Tibial nerve (tissue), 4 donors: ENCODE data around the gene MINDY4. TPM values are rescaled to one million over a fixed set of nuclear protein-coding genes. Genes with fewer than 3 reads are reported as not detected.

Source experiments
- DNase-seq, 2 donors: peaks; one replicate each; pipeline ENCODE4 v3.0.0-alpha.2; 2019; ENCODE audit warnings: low spot score in 2 of 2
- H3K27ac ChIP-seq, 4 donors: fragments of 200-600 bp; sonication (generic) in 3 of 4; one replicate each; pipeline ENCODE4 v1.5.1; 2017 to 2019; ENCODE audit warnings: mild to moderate bottlenecking in 1 of 4
- H3K27me3 ChIP-seq, 2 donors: fragments of 200-600 bp; sonication (generic) in 1 of 2; one replicate each; pipeline versions ENCODE4 v1.5.1 to v1.6.0; 2017 to 2019
- H3K36me3 ChIP-seq, 3 donors: fragments of 200-600 bp; sonication (generic); one replicate each; pipeline ENCODE4 v1.5.1; 2018 to 2019
- H3K4me1 ChIP-seq, 4 donors: fragments of 200-600 bp; sonication (generic) in 3 of 4; one replicate each; pipeline ENCODE4 v1.5.1; 2017 to 2019
- H3K4me3 ChIP-seq, 4 donors: fragments of 200-600 bp; sonication (generic) in 3 of 4; one replicate each; pipeline ENCODE4 v1.5.1; 2017 to 2019; ENCODE audit warnings: mild to moderate bottlenecking in 1 of 4, moderate library complexity in 1 of 4
- H3K9me3 ChIP-seq, 4 donors: fragments of 200-600 bp; sonication (generic) in 3 of 4; one replicate each; pipeline ENCODE4 v1.5.1; 2017 to 2019
- EP300 ChIP-seq, 2 donors: sonication (generic); formaldehyde crosslinking; IDR thresholded peaks; one replicate each; pipeline ENCODE4 v1.6.1; 2017; ENCODE audit warnings: antibody characterized with exemption in 2 of 2, mild to moderate bottlenecking in 1 of 2
- POLR2A ChIP-seq, 2 donors: fragments of 450-650 bp; IDR thresholded peaks; one replicate each; pipeline ENCODE4 v1.6.1; 2017; ENCODE audit warnings: antibody characterized with exemption in 2 of 2, mild to moderate bottlenecking in 2 of 2, moderate library complexity in 2 of 2
- WGBS, 2 donors: methylation state at CpG; one replicate each; pipeline ENCODE4 v1.1.5; 2018; 5-methylcytosine and 5-hydroxymethylcytosine counted together
- total RNA-seq, 4 donors: library from RNA; depleted of rRNA; stranded (reverse); fragments of >200 nt; gene quantifications; one replicate each; pipeline ENCODE4 v1.1.0, GENCODE V29; 2016
- TF ChIP-seq, protein P1 (sequence below), 5 experiments: fragments of 200-600 bp in 3 of 5; fragments of 450-650 bp in 2 of 5; sonication (generic) in 3 of 5; IDR thresholded peaks; one replicate each; pipeline ENCODE4 v1.5.1; 2016 to 2019; ENCODE audit warnings: antibody characterized with exemption in 5 of 5, mild to moderate bottlenecking in 3 of 5, moderate library complexity in 2 of 5

MINDY4 gene
- total RNA-seq, 4 donors from 2014 or later: 17.1 to 21.6 (median 19.9) TPM

GRCh38 chr7:30799976-30800661, 28.9 kb downstream of the MINDY4 start:
- no peak for TF ChIP-seq EP300 (IDR thresholded peaks at IDR 0.05)
- no peak for TF ChIP-seq POLR2A (IDR thresholded peaks at IDR 0.05)
- TF ChIP-seq, protein P1, sequence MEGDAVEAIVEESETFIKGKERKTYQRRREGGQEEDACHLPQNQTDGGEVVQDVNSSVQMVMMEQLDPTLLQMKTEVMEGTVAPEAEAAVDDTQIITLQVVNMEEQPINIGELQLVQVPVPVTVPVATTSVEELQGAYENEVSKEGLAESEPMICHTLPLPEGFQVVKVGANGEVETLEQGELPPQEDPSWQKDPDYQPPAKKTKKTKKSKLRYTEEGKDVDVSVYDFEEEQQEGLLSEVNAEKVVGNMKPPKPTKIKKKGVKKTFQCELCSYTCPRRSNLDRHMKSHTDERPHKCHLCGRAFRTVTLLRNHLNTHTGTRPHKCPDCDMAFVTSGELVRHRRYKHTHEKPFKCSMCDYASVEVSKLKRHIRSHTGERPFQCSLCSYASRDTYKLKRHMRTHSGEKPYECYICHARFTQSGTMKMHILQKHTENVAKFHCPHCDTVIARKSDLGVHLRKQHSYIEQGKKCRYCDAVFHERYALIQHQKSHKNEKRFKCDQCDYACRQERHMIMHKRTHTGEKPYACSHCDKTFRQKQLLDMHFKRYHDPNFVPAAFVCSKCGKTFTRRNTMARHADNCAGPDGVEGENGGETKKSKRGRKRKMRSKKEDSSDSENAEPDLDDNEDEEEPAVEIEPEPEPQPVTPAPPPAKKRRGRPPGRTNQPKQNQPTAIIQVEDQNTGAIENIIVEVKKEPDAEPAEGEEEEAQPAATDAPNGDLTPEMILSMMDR (IDR thresholded peaks at IDR 0.05): no peak
- no peak overlapping the region for H3K4me3 ChIP-seq
- WGBS, 2 donors: 77 to 84% methylated on average over 5 of the region's 5 CpGs
- DNase-seq: no peak
- no peaks in the 10 kb centered on the region for H3K36me3 ChIP-seq
- no peaks in the 10 kb centered on the region for H3K9me3 ChIP-seq
- H3K27me3 ChIP-seq: no peaks in the 10 kb centered on the region
- peak overlapping the region in 1 of 4 donors; percentile 66 for H3K27ac ChIP-seq
- peaks cover 0 to 76% (median 24%) of the 10 kb centered on the region in 4 donors for H3K4me1 ChIP-seq

DNA sequence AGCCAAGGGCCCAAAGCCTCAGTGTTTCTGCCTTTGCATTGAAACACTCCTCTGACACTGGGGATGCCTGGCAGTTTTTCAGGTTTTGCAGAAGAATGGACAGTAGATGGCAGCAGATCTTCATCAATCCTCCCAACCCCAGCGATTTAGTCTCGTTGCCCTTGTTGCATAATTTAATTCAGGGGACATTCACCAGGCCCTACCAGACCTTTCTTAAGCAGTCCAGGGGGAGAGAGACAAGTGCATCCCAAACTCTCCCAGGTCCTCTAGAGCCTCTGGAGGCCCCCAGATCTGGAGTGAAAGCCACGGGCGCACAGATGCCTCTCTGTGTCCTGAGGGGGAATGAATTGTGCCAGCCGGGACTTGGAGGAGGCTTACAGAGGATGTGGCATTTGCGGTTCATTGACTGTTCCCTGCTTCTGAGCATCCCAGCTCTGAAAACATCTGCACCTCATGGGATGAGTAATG, 29.6 kb downstream of the MINDY4 start:
- DNase-seq: peak in 1 of 2 donors; percentile 91
- H3K4me3 ChIP-seq: no peak overlapping the region
- H3K27ac ChIP-seq: peak overlapping the region in 1 of 4 donors; percentile 49
- H3K36me3 ChIP-seq: no peaks in the 10 kb centered on the region
- TF ChIP-seq, protein P1 (IDR thresholded peaks at IDR 0.05): peak; percentile 67 to 87 (median 71)
- TF ChIP-seq EP300 (IDR thresholded peaks at IDR 0.05) (peak in 1 of 2 donors; percentile 38), POLR2A (IDR thresholded peaks at IDR 0.05) (no peak)
- no peaks in the 10 kb centered on the region for H3K9me3 ChIP-seq
- H3K4me1 ChIP-seq: peaks cover 0 to 76% (median 24%) of the 10 kb centered on the region in 4 donors
- no peaks in the 10 kb centered on the region for H3K27me3 ChIP-seq
- WGBS, 2 donors: 36 to 40% methylated on average over 6 of the region's 6 CpGs

DNA sequence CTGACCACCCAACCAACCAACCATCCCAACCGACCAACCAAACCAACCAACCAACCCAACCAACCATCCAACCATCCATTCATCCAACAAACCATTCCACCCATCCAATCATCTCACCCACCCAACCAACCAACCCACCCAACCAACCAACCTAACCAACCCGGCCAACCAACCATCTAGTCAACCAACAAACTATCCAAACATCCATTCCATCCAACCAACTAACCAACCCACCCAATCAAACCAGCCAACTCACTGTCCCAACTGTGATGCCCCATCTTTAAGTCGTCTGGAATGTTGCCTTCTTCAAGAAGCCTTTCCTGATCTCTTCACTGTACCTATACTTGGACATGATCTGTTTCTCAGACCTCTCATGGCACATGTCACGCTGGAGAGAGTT, 31.6 kb downstream of the MINDY4 start:
- Histone ChIP-seq H3K9me3 (no peaks in the 10 kb centered on the region), H3K27ac (no peak overlapping the region), H3K36me3 (no peaks in the 10 kb centered on the region), H3K4me1 (peaks cover 0 to 70% (median 23%) of the 10 kb centered on the region in 4 donors), H3K27me3 (no peaks in the 10 kb centered on the region), H3K4me3 (no peak overlapping the region)
- 95 to 99% methylated on average over 4 of the region's 4 CpGs for WGBS, 2 donors
- DNase-seq: no peak
- no peak for TF ChIP-seq EP300 (IDR thresholded peaks at IDR 0.05)
- TF ChIP-seq, protein P1 (IDR thresholded peaks at IDR 0.05): no peak
- TF ChIP-seq POLR2A (IDR thresholded peaks at IDR 0.05): no peak

DNA sequence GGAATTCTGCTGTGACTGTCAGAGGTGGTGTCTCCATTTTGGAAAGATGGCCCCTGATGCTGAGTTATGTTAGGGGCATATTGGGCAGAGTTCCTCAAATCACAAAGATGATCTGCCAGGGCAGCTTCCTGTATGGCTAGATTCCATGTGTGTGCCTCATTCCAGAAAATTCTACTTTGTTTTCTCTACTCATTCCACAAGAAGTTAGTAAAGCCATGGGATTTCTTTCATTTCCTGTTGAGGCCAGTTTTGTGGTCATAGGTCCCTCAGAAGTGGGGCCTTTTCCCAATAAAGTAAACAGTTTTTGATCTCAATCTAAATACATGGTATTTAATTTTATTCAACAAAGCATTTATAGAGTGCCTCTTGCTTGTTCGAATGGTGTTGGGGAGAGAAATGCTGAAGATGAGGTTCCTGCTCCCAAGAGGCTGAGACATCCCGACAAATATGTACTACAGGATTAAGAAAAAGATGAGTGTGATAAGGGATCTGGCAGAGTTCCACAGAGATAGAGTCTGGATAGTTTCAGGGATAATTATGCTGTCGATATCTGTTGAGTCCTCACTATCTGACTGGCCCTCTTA, 33.0 kb downstream of the MINDY4 start:
- no peak for DNase-seq
- no peak for TF ChIP-seq EP300 (IDR thresholded peaks at IDR 0.05)
- TF ChIP-seq, protein P1 (IDR thresholded peaks at IDR 0.05): no peak
- TF ChIP-seq POLR2A (IDR thresholded peaks at IDR 0.05): no peak
- H3K27ac ChIP-seq: peak overlapping the region in 2 of 4 donors; percentile 64 to 77

DNA sequence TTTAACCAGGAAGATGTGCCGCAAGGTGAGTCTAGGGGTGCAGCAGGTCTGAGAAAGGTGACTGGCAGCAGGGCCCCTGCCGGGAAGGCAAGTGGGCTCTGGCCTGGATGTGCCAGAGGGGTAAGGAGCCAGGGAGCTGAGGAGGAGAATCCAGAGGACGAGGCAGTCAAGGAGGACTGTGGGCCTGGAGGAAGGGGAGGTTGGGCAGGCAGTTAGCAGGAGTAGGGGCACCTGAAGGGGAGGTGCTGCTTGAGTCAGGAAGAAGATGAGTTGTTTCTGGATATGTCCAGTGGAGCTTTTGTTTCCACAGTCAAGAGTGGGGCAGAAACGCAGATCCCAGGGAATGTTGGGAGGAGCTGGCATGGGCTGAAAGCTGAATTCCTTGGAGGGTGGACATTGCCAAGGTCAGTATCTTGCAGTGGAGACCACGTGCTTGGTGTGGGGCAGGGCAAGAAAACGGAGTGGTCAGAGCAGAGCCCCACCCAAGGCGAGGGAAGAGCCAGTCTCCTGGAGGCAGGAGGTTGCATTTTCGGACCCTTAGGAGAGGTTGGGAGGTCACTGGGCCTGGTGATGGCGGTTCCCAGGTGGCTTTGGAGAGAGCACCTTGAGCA, 34.0 kb downstream of the MINDY4 start:
- H3K36me3 ChIP-seq: no peaks in the 10 kb centered on the region
- H3K27ac ChIP-seq: peak overlapping the region in 2 of 4 donors; percentile 64 to 77
- WGBS, 2 donors: 54 to 57% methylated on average over 9 of the region's 9 CpGs
- TF ChIP-seq EP300 (IDR thresholded peaks at IDR 0.05) (no peak), POLR2A (IDR thresholded peaks at IDR 0.05) (no peak)
- peaks cover 0 to 50% (median 14%) of the 10 kb centered on the region in 4 donors for H3K4me1 ChIP-seq
- H3K4me3 ChIP-seq: no peak overlapping the region
- DNase-seq: no peak
- no peaks in the 10 kb centered on the region for H3K9me3 ChIP-seq
- no peaks in the 10 kb centered on the region for H3K27me3 ChIP-seq

More for the DNA sequence above, 33.0 kb downstream of the MINDY4 start:
- H3K27me3 ChIP-seq: no peaks in the 10 kb centered on the region
- 55 to 66% methylated on average over 3 of the region's 3 CpGs for WGBS, 2 donors
- no peaks in the 10 kb centered on the region for H3K9me3 ChIP-seq
- H3K4me1 ChIP-seq: peaks cover 0 to 60% (median 20%) of the 10 kb centered on the region in 4 donors
- H3K36me3 ChIP-seq: no peaks in the 10 kb centered on the region
- H3K4me3 ChIP-seq: no peak overlapping the region
